ENCODE measurements around the gene APOB. TPM values are rescaled to one million over a fixed set of nuclear protein-coding genes. Genes with fewer than 3 reads are reported as not detected.

The APOB gene
- total and polyA plus RNA-seq, 2 of the 13 experiments (the other 11 are each of a cell fraction or from before 2014, with no cell fraction given): 1,569 to 2,515 TPM

DNA sequence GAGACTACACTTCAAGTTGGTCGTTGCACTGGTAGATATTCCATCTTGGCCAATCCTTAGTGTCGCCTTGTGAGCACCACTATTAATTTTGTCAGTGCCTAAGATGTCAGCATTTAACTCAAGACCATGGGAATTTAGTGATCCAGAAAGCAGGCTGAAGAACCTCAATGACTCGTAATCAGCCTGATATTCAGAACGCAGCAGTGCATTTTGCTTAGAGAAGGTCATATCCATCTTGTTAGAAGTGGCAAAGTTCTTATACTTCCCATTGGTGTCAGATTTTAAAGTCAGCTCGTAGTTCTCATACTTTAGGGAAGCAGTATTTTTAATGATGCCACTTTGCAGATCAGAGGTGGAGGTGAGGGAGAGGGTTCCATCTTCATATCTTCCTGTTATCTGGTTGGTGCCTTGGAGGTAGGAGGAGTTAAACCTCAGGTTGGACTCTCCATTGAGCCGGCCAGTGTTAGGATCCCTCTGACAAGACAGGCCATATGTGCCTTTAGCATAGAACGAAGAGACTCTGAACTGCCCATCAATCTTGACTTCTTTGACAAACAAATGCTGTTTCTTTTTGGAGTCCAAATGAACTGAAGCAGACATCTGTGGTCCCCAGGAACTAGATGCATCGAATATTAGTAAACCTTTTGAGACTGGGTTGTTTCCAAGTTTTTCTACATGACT, 31.9 kb downstream of the APOB start (continued):
- TF ChIP-seq, protein P1, sequence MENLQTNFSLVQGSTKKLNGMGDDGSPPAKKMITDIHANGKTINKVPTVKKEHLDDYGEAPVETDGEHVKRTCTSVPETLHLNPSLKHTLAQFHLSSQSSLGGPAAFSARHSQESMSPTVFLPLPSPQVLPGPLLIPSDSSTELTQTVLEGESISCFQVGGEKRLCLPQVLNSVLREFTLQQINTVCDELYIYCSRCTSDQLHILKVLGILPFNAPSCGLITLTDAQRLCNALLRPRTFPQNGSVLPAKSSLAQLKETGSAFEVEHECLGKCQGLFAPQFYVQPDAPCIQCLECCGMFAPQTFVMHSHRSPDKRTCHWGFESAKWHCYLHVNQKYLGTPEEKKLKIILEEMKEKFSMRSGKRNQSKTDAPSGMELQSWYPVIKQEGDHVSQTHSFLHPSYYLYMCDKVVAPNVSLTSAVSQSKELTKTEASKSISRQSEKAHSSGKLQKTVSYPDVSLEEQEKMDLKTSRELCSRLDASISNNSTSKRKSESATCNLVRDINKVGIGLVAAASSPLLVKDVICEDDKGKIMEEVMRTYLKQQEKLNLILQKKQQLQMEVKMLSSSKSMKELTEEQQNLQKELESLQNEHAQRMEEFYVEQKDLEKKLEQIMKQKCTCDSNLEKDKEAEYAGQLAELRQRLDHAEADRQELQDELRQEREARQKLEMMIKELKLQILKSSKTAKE (CRISPR knock-in tag; IDR thresholded peaks at IDR 0.05; ENCODE audit: borderline replicate concordance): no peak
- TF ChIP-seq PHF20 (CRISPR knock-in tag; IDR thresholded peaks at IDR 0.05): no peak
- TF ChIP-seq TGIF2 (CRISPR knock-in tag; IDR thresholded peaks at IDR 0.05): no peak
- TF ChIP-seq, protein P2, sequence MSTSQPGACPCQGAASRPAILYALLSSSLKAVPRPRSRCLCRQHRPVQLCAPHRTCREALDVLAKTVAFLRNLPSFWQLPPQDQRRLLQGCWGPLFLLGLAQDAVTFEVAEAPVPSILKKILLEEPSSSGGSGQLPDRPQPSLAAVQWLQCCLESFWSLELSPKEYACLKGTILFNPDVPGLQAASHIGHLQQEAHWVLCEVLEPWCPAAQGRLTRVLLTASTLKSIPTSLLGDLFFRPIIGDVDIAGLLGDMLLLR (CRISPR knock-in tag; IDR thresholded peaks at IDR 0.05): no peak
- TF ChIP-seq, protein P3, sequence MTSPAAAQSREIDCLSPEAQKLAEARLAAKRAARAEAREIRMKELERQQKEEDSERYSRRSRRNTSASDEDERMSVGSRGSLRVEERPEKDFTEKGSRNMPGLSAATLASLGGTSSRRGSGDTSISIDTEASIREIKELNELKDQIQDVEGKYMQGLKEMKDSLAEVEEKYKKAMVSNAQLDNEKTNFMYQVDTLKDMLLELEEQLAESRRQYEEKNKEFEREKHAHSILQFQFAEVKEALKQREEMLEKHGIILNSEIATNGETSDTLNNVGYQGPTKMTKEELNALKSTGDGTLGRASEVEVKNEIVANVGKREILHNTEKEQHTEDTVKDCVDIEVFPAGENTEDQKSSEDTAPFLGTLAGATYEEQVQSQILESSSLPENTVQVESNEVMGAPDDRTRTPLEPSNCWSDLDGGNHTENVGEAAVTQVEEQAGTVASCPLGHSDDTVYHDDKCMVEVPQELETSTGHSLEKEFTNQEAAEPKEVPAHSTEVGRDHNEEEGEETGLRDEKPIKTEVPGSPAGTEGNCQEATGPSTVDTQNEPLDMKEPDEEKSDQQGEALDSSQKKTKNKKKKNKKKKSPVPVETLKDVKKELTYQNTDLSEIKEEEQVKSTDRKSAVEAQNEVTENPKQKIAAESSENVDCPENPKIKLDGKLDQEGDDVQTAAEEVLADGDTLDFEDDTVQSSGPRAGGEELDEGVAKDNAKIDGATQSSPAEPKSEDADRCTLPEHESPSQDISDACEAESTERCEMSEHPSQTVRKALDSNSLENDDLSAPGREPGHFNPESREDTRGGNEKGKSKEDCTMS (CRISPR knock-in tag; conservative IDR thresholded peaks at IDR 0.05): no peak
- no peak for TF ChIP-seq MAFG (CRISPR knock-in tag; IDR thresholded peaks at IDR 0.05)
- peak; percentile 73 for TF ChIP-seq POLR2G (IDR thresholded peaks at IDR 0.05; ENCODE audit: low read depth, low read length)
- 0 out of 2 replicates have a peak, but pooled peaks have one; percentile 80 for TF ChIP-seq NFATC3 (CRISPR knock-in tag; IDR thresholded peaks at IDR 0.05)
- no peak for TF ChIP-seq ZNF878 (CRISPR knock-in tag; IDR thresholded peaks at IDR 0.05)
- TF ChIP-seq ZSCAN9 (CRISPR knock-in tag; IDR thresholded peaks at IDR 0.05; ENCODE audit: borderline replicate concordance): no peak
- TF ChIP-seq, protein P4, sequence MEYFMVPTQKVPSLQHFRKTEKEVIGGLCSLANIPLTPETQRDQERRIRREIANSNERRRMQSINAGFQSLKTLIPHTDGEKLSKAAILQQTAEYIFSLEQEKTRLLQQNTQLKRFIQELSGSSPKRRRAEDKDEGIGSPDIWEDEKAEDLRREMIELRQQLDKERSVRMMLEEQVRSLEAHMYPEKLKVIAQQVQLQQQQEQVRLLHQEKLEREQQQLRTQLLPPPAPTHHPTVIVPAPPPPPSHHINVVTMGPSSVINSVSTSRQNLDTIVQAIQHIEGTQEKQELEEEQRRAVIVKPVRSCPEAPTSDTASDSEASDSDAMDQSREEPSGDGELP (IDR thresholded peaks at IDR 0.05; ENCODE audit: borderline replicate concordance, low read depth): 0 out of 2 replicates have a peak, but pooled peaks have one; percentile 15
- no peak for TF ChIP-seq NFYC (CRISPR knock-in tag; IDR thresholded peaks at IDR 0.05)
- TF ChIP-seq, protein P5, sequence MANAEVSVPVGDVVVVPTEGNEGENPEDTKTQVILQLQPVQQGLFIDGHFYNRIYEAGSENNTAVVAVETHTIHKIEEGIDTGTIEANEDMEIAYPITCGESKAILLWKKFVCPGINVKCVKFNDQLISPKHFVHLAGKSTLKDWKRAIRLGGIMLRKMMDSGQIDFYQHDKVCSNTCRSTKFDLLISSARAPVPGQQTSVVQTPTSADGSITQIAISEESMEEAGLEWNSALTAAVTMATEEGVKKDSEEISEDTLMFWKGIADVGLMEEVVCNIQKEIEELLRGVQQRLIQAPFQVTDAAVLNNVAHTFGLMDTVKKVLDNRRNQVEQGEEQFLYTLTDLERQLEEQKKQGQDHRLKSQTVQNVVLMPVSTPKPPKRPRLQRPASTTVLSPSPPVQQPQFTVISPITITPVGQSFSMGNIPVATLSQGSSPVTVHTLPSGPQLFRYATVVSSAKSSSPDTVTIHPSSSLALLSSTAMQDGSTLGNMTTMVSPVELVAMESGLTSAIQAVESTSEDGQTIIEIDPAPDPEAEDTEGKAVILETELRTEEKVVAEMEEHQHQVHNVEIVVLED (CRISPR knock-in tag; IDR thresholded peaks at IDR 0.05; ENCODE audit: borderline replicate concordance): no peak
- no peak; the same call in 1 of the 2 replicates for TF ChIP-seq ZNF780A (CRISPR knock-in tag; IDR thresholded peaks at IDR 0.05)
- TF ChIP-seq ZNF33A (CRISPR knock-in tag; IDR thresholded peaks at IDR 0.05; ENCODE audit: borderline replicate concordance): no peak
- TF ChIP-seq SIN3A (IDR thresholded peaks at IDR 0.05; ENCODE audit: borderline replicate concordance, low read depth, low read length): peak; percentile 21; the same call in 1 of the 2 replicates
- TF ChIP-seq, protein P6, sequence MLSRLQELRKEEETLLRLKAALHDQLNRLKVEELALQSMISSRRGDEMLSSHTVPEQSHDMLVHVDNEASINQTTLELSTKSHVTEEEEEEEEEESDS (CRISPR knock-in tag; IDR thresholded peaks at IDR 0.05; ENCODE audit: borderline replicate concordance): peak; percentile 57; the same call in 1 of the 2 replicates
- TF ChIP-seq, protein P7, sequence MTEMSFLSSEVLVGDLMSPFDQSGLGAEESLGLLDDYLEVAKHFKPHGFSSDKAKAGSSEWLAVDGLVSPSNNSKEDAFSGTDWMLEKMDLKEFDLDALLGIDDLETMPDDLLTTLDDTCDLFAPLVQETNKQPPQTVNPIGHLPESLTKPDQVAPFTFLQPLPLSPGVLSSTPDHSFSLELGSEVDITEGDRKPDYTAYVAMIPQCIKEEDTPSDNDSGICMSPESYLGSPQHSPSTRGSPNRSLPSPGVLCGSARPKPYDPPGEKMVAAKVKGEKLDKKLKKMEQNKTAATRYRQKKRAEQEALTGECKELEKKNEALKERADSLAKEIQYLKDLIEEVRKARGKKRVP (CRISPR knock-in tag; IDR thresholded peaks at IDR 0.05): 0 out of 4 replicates have a peak, but pooled peaks of 1 of the 2 experiments have one; percentile 9

Data from HepG2 (cell line).